ENCODE measurements around the gene COQ9. TPM values are rescaled to one million over a fixed set of nuclear protein-coding genes. Genes with fewer than 3 reads are reported as not detected.

COQ9 gene
- total RNA-seq, 2 experiments from 2014 or later, result 39.8 to 41.1 TPM

GRCh38 chr16:57476546-57477410 is 29.5 kb downstream of the COQ9 start:
- ChIA-PET POLR2A (no interaction called here), CTCF (interaction anchor here (1.2 to 3.2 kb wide), 4 partner anchors 9 to 43 kb away, joined by 4 to 9 read pairs (median 6); partner anchors contain the start of genes DOK4 and POLR2C)
- H3K9me3 Mint-ChIP-seq, result no peaks in the 10 kb centered on the region
- H3K4me1 Mint-ChIP-seq, result peaks cover 24% of the 10 kb centered on the region
- DNase-seq, result no peak
- H3K27ac Mint-ChIP-seq, result peak overlapping the region; percentile 73
- H3K36me3 Mint-ChIP-seq (ENCODE audit: low read depth), result peaks cover 4% of the 10 kb centered on the region
- no peak overlapping the region for H3K4me3 Mint-ChIP-seq
- H3K27me3 Mint-ChIP-seq, result no peaks in the 10 kb centered on the region

DNA sequence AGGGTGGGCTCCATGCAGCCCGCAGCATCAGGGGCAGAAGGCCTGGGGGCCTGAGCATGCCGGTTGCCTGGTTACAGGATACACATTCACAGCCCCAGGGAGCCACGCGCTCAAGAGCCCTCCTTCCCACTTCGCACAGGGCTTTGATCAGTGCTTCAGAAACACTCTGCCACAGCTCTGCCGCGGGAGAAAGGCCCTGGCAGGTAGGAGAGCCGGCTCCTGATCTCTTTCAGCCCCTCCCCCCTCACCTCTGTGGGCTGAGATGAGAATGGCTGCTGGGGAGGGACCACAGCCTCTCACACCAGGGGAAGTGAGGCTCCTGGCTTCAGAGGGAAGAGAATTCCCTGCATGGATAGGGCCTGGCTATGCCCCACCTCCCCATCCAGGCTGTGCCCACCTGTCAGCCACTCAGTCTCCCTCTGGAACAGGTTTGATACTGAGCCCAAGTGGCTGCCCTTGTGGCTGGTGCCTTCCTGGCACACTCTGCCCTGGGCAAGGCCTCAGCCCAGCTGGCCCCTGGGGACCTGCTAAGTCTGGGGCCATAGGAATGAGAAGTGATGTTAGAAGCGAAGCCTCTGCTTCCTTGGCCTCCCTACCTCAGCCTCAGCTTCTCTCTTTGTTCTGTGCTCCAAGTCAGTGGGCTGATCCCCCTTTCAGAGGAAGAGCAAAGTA is 30.4 kb downstream of the COQ9 start:
- ChIA-PET CTCF (interaction anchor here (1.2 to 3.2 kb wide), 3 partner anchors 9 to 43 kb away, joined by 4 to 9 read pairs (median 4); partner anchors contain the start of genes DOK4 and POLR2C), POLR2A (no interaction called here)
- no peak overlapping the region for H3K4me3 Mint-ChIP-seq
- H3K27me3 Mint-ChIP-seq, result no peaks in the 10 kb centered on the region
- no peaks in the 10 kb centered on the region for H3K9me3 Mint-ChIP-seq
- no peaks in the 10 kb centered on the region for H3K36me3 Mint-ChIP-seq (ENCODE audit: low read depth)
- H3K4me1 Mint-ChIP-seq, result peaks cover 18% of the 10 kb centered on the region
- H3K27ac Mint-ChIP-seq, result no peak overlapping the region
- no peak for DNase-seq

GRCh38 chr16:57478396-57479204 is 31.3 kb downstream of the COQ9 start:
- CTCF ChIA-PET, result interaction anchor here (1.0 to 3.2 kb wide), 5 partner anchors 8 to 41 kb away, joined by 3 to 9 read pairs (median 5); partner anchors contain the start of genes DOK4 and POLR2C
- Mint-ChIP-seq H3K4me1 (peaks cover 18% of the 10 kb centered on the region), H3K4me3 (no peak overlapping the region), H3K9me3 (no peaks in the 10 kb centered on the region), H3K27me3 (no peaks in the 10 kb centered on the region), H3K27ac (no peak overlapping the region), H3K36me3 (ENCODE audit: low read depth) (no peaks in the 10 kb centered on the region)
- POLR2A ChIA-PET, result no interaction called here
- DNase-seq, result no peak

- no peaks in the 10 kb centered on the region for H3K27me3 Mint-ChIP-seq
- no peaks in the 10 kb centered on the region for H3K36me3 Mint-ChIP-seq (ENCODE audit: low read depth)
- no peaks in the 10 kb centered on the region for H3K9me3 Mint-ChIP-seq
- no peak for DNase-seq
- ChIA-PET CTCF (interaction anchor here (1.0 to 3.2 kb wide), 5 partner anchors 7 to 40 kb away, joined by 3 to 9 read pairs (median 5); partner anchors contain the start of genes DOK4 and POLR2C), POLR2A (no interaction called here)
- no peak overlapping the region for H3K4me3 Mint-ChIP-seq
- peak overlapping the region; percentile 48 for H3K27ac Mint-ChIP-seq
- peaks cover 18% of the 10 kb centered on the region for H3K4me1 Mint-ChIP-seq
These were observed 32.1 kb downstream of the COQ9 start for GRCh38 chr16:57479205-57479975.

GRCh38 chr16:57479976-57480753 is 32.9 kb downstream of the COQ9 start:
- H3K9me3 Mint-ChIP-seq, result no peaks in the 10 kb centered on the region
- H3K27me3 Mint-ChIP-seq, result no peaks in the 10 kb centered on the region
- no peaks in the 10 kb centered on the region for H3K36me3 Mint-ChIP-seq (ENCODE audit: low read depth)
- no peak overlapping the region for H3K27ac Mint-ChIP-seq
- no peak overlapping the region for H3K4me3 Mint-ChIP-seq
- no peak for DNase-seq
- ChIA-PET CTCF (interaction anchor here (1.3 to 3.2 kb wide), 5 partner anchors 18 to 180 kb away, joined by 4 to 9 read pairs (median 5); partner anchors contain the start of gene POLR2C), POLR2A (no interaction called here)
- peaks cover 16% of the 10 kb centered on the region for H3K4me1 Mint-ChIP-seq

DNA sequence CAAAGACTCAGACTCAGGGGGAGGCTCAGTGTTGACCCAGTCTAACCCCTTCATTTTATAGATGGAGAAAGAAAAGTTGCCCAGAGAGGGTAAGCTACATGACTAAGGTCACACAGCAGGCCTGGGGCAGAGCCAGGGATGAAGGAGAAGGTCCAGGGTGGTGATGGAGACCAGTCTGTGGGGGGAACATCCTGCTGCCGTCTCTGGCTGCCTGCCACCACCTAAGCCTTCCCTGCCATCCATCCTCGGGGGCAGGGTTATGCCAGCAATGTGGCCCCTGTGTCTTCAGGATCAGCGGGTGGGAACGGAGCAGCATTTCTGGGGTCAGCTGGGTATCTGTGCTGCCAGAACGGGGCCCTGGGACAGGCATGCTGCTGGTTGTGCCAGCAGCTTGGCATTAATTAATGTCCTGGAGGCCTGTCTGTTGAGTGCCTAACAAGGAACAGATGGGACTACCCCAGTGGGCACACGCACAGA is 33.5 kb downstream of the COQ9 start:
- H3K27me3 Mint-ChIP-seq, result no peaks in the 10 kb centered on the region
- H3K4me1 Mint-ChIP-seq, result peaks cover 17% of the 10 kb centered on the region
- H3K27ac Mint-ChIP-seq, result no peak overlapping the region
- DNase-seq, result no peak
- H3K36me3 Mint-ChIP-seq (ENCODE audit: low read depth), result no peaks in the 10 kb centered on the region
- no peaks in the 10 kb centered on the region for H3K9me3 Mint-ChIP-seq
- H3K4me3 Mint-ChIP-seq, result no peak overlapping the region
- POLR2A ChIA-PET, result no interaction called here
- CTCF ChIA-PET, result interaction anchor here (0.6 to 1.4 kb wide), 5 partner anchors 8 to 180 kb away, joined by 3 to 4 read pairs (median 4); partner anchors contain the start of gene POLR2C

- POLR2A ChIA-PET, result no interaction called here
- H3K27ac Mint-ChIP-seq, result no peak overlapping the region
These were observed 34.1 kb downstream of the COQ9 start for GRCh38 chr16:57481421-57481820.

GRCh38 chr16:57482845-57483545 is 35.7 kb downstream of the COQ9 start:
- H3K36me3 Mint-ChIP-seq (ENCODE audit: low read depth), result no peaks in the 10 kb centered on the region
- peaks cover 17% of the 10 kb centered on the region for H3K4me1 Mint-ChIP-seq
- DNase-seq, result no peak
- no peaks in the 10 kb centered on the region for H3K27me3 Mint-ChIP-seq
- H3K27ac Mint-ChIP-seq, result no peak overlapping the region
- H3K4me3 Mint-ChIP-seq, result no peak overlapping the region
- ChIA-PET CTCF (interaction anchor here (1.2 to 1.5 kb wide), 2 partner anchors 21 to 61 kb away, joined by 3 to 7 read pairs; partner anchors contain the start of gene POLR2C), POLR2A (no interaction called here)
- no peaks in the 10 kb centered on the region for H3K9me3 Mint-ChIP-seq

More at GRCh38 chr16:57481421-57481820, 34.1 kb downstream of the COQ9 start:
- Mint-ChIP-seq H3K27me3 (no peaks in the 10 kb centered on the region), H3K4me1 (peaks cover 12% of the 10 kb centered on the region), H3K9me3 (no peaks in the 10 kb centered on the region), H3K36me3 (ENCODE audit: low read depth) (no peaks in the 10 kb centered on the region), H3K4me3 (no peak overlapping the region)
- CTCF ChIA-PET, result interaction anchor here (0.6 to 1.4 kb wide), 6 partner anchors 9 to 181 kb away, joined by 3 to 4 read pairs (median 4); partner anchors contain the start of gene POLR2C
- DNase-seq, result no peak

GRCh38 chr16:57483725-57484514 is 36.6 kb downstream of the COQ9 start:
- ChIA-PET POLR2A (no interaction called here), CTCF (interaction anchor here (0.9 to 1.2 kb wide), 2 partner anchors 22 to 117 kb away, joined by 3 to 7 read pairs; partner anchors contain the start of gene POLR2C)
- Mint-ChIP-seq H3K27ac (no peak overlapping the region), H3K9me3 (no peaks in the 10 kb centered on the region), H3K4me3 (no peak overlapping the region), H3K4me1 (peaks cover 17% of the 10 kb centered on the region), H3K36me3 (ENCODE audit: low read depth) (no peaks in the 10 kb centered on the region), H3K27me3 (no peaks in the 10 kb centered on the region)
- DNase-seq, result no peak

GRCh38 chr16:57484515-57485005 is 37.3 kb downstream of the COQ9 start:
- Mint-ChIP-seq H3K4me3 (no peak overlapping the region), H3K27me3 (no peaks in the 10 kb centered on the region), H3K9me3 (no peaks in the 10 kb centered on the region), H3K4me1 (peaks cover 17% of the 10 kb centered on the region), H3K36me3 (ENCODE audit: low read depth) (no peaks in the 10 kb centered on the region), H3K27ac (no peak overlapping the region)
- ChIA-PET POLR2A (no interaction called here), CTCF (interaction anchor here (0.9 to 2.3 kb wide), 4 partner anchors 8 to 116 kb away, joined by 3 to 8 read pairs (median 7); no protein-coding TSS in a partner anchor)
- no peak for DNase-seq

All from activated CD4-positive, alpha-beta T cell treated with anti-CD3 and anti-CD28 coated beads, Interleukin-2, amount 10 ng/mL, durations not matched to agents 7 days and 5 days (primary cell).